CD14-positive monocyte (primary cell): ENCODE results near the gene HDAC7. TPM values are rescaled to one million over a fixed set of nuclear protein-coding genes. Genes with fewer than 3 reads are reported as not detected.
A peak's percentile ranks its signal among the peaks of the same experiment; 100 is the strongest.

ENCODE experiments used
- DNase-seq, 3 donors: peaks; one replicate each; pipeline ENCODE4 v3.0.0-alpha.2; 2011 to 2022
- H2AFZ ChIP-seq: 2 replicates; pipeline ENCODE4 v1.6.0; 2012; ENCODE audit warnings: mild to moderate bottlenecking, low read depth, low read length, inconsistent platforms; ENCODE audit not compliant: insufficient read depth, poor library complexity, severe bottlenecking
- H3K27ac ChIP-seq, 2 donors: 1 replicate in 1 of 2; 2 replicates in 1 of 2; pipeline ENCODE4 v1.5.1; 2012 to 2013; ENCODE audit warnings: low read length in 2 of 2, control low read depth in 1 of 2, inconsistent platforms in 1 of 2, low read depth in 1 of 2, mild to moderate bottlenecking in 1 of 2
- H3K27me3 ChIP-seq, 2 donors: one replicate each; pipeline versions ENCODE4 v1.6.0 to v1.6.1; 2011 to 2013; ENCODE audit warnings: low read length in 2 of 2; ENCODE audit not compliant: control insufficient read depth in 2 of 2, insufficient read depth in 2 of 2
- H3K36me3 ChIP-seq, 2 donors: replicated peaks in 1 of 2; 1 replicate in 1 of 2; 2 replicates in 1 of 2; pipeline versions ENCODE4 v1.5.1 to v1.6.1; 2012 to 2013; ENCODE audit warnings: low read length in 2 of 2, control low read depth in 1 of 2, inconsistent platforms in 1 of 2, mild to moderate bottlenecking in 1 of 2; ENCODE audit not compliant: insufficient read depth in 2 of 2, control insufficient read depth in 1 of 2
- H3K4me1 ChIP-seq, 2 donors: 1 replicate in 1 of 2; 2 replicates in 1 of 2; pipeline versions ENCODE4 v1.5.1 to v1.6.1; 2012 to 2013; ENCODE audit warnings: low read length in 2 of 2, control low read depth in 1 of 2, inconsistent platforms in 1 of 2, mild to moderate bottlenecking in 1 of 2, moderate library complexity in 1 of 2; ENCODE audit not compliant: insufficient read depth in 2 of 2, control insufficient read depth in 1 of 2
- H3K4me2 ChIP-seq: replicated peaks from 2 replicates; pipeline ENCODE3; 2012; ENCODE audit warnings: low read length, moderate library complexity, mild to moderate bottlenecking; ENCODE audit not compliant: poor library complexity, severe bottlenecking; ENCODE audit errors: extremely low read depth
- H3K4me3 ChIP-seq, 3 experiments: fragments of 200-600 bp in 1 of 3; sonication (generic) in 1 of 3; replicated peaks in 1 of 3; 1 replicate in 2 of 3; 2 replicates in 1 of 3; pipeline ENCODE4 v1.5.1; 2011 to 2013; ENCODE audit warnings: low read length in 3 of 3, mild to moderate bottlenecking in 3 of 3, control low read depth in 2 of 3, low read depth in 2 of 3, inconsistent platforms in 1 of 3, moderate library complexity in 1 of 3
- H3K79me2 ChIP-seq: 2 replicates; pipeline ENCODE4 v1.6.0; 2012; ENCODE audit warnings: mild to moderate bottlenecking, control low read depth, inconsistent platforms, low read length, moderate library complexity; ENCODE audit not compliant: insufficient read depth
- H3K9ac ChIP-seq: 2 replicates; pipeline ENCODE4 v1.6.0; 2017; ENCODE audit warnings: low read length, mild to moderate bottlenecking; ENCODE audit not compliant: insufficient read depth, poor library complexity, severe bottlenecking
- H3K9me3 ChIP-seq, 2 donors: replicated peaks in 1 of 2; 1 replicate in 1 of 2; 2 replicates in 1 of 2; pipeline versions ENCODE4 v1.5.1 to v1.6.1; 2012 to 2013; ENCODE audit warnings: low read length in 2 of 2, control low read depth in 1 of 2; ENCODE audit not compliant: control insufficient read depth in 1 of 2, insufficient read depth in 1 of 2
- H4K20me1 ChIP-seq: 2 replicates; pipeline ENCODE4 v1.6.0; 2012; ENCODE audit warnings: mild to moderate bottlenecking, low read length, control low read depth, moderate library complexity; ENCODE audit not compliant: insufficient read depth
- H3K27ac Mint-ChIP-seq, 7 donors: one replicate each; pipeline ENCODE4 v1.8.0; 2020; ENCODE audit warnings: mild to moderate bottlenecking in 7 of 7, mixed read lengths in 7 of 7, moderate library complexity in 6 of 7, inconsistent platforms in 2 of 7
- H3K27me3 Mint-ChIP-seq, 3 donors: one replicate each; pipeline ENCODE4 v1.8.0; 2021 to 2022; ENCODE audit warnings: low read depth in 3 of 3, mild to moderate bottlenecking in 3 of 3, mixed read lengths in 3 of 3, moderate library complexity in 3 of 3, inconsistent platforms in 1 of 3
- H3K36me3 Mint-ChIP-seq, 2 donors: one replicate each; pipeline ENCODE4 v1.8.0; 2020; ENCODE audit warnings: mixed read lengths in 2 of 2, inconsistent platforms in 1 of 2, mild to moderate bottlenecking in 1 of 2
- H3K4me1 Mint-ChIP-seq: one replicate; pipeline ENCODE4 v1.8.0; 2020; ENCODE audit warnings: mild to moderate bottlenecking, mixed read lengths
- H3K4me3 Mint-ChIP-seq, 2 donors: one replicate each; pipeline ENCODE4 v1.8.0; 2020; ENCODE audit warnings: mild to moderate bottlenecking in 2 of 2, mixed read lengths in 2 of 2, moderate library complexity in 1 of 2
- H3K9me3 Mint-ChIP-seq, 7 donors: one replicate each; pipeline ENCODE4 v1.8.0; 2020 to 2022; ENCODE audit warnings: mixed read lengths in 7 of 7, mild to moderate bottlenecking in 6 of 7, moderate library complexity in 6 of 7, inconsistent platforms in 2 of 7
- WGBS: methylation state at CpG from one replicate; pipeline ENCODE4 v1.1.5; 2013; ENCODE audit warnings: missing lambda C conversion rate; ENCODE audit not compliant: insufficient coverage; 5-methylcytosine and 5-hydroxymethylcytosine counted together
- intact Hi-C, 2 donors: fragments of 100-400 bp; cut with micrococcal nuclease; formaldehyde crosslinking; loops; one replicate each; pipeline versions ENCODE4 v1.15.0 to v1.15.1; 2023
- polyA plus RNA-seq, 3 donors: library from polyadenylated mRNA; depleted of rRNA in 1 of 3; unstranded in 2 of 3; stranded (reverse) in 1 of 3; fragments of 300-500 nt in 2 of 3; fragments of >200 nt in 1 of 3; fragmentation: Illumina TruSeq in 2 of 3; gene quantifications; 1 replicate in 2 of 3; 2 replicates in 1 of 3; pipeline ENCODE4 v1.2.3, GENCODE V29; 2012 to 2021
- TF ChIP-seq, protein P1 (sequence below): fragments of 200-600 bp; IDR thresholded peaks from one replicate; pipeline ENCODE4 v1.8.0; 2022; ENCODE audit warnings: antibody characterized with exemption, mild to moderate bottlenecking

Gene HDAC7
- polyA plus RNA-seq, 3 donors: 5.9 to 79.2 (median 8.4) TPM

DNA sequence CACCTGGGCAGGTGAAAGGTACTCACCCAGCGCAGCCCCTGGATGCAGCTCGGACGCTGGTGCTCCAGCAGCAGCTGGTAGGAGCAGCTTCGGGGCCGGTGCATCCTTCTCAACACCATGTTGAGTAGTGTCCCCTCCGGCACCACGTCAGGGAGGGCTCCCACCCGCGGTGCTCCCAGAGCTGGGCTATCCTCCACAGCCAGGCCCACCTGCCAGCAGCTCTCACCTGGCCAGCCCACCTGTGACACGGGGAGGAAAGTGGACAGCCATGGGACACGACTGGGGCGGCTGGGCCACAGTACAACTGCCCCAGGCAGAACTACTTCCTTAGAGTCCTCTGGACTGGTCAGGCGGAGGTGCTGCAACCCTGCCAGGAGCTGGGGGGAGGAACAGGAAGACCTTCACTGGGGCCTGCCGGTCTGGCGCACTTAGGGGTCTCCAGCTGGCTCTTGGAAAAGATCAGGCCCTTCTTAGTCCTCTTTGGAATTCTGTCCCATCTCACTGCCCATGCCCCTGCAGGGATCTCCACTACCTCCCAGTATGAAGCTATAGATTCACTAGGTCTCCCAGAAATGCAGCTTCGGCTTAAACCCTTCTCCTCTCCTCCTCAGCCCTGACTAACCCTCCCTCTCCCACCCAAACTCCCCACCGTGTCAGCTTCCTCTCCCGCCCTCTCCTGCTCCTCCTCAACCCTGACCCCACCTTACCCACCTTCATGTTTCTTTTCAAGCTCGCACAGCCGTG is 61.7 kb downstream of the HDAC7 start:
- peak overlapping the region in 1 of 2 donors; percentile 91 for H3K27ac ChIP-seq
- peak in 2 of 3 donors; percentile 45 to 49 for DNase-seq
- Mint-ChIP-seq H3K4me3 (peak overlapping the region; percentile 80 to 84), H3K36me3 (no peaks in the 10 kb centered on the region), H3K9me3 (no peaks in the 10 kb centered on the region), H3K27me3 (peaks cover 9 to 21% (median 17%) of the 10 kb centered on the region in 3 donors), H3K4me1 (peaks cover 31% of the 10 kb centered on the region), H3K27ac (peak overlapping the region in 5 of 7 donors; percentile 6 to 84 (median 30))
- intact Hi-C loops: loop anchor here in 1 of 2 donors (2.0 kb wide), 1 partner anchor 21 kb away; no protein-coding TSS in a partner anchor
- H3K79me2 ChIP-seq: no peaks in the 10 kb centered on the region
- no peaks in the 10 kb centered on the region for H3K36me3 ChIP-seq
- peak overlapping the region; percentile 91 for H2AFZ ChIP-seq
- no peaks in the 10 kb centered on the region for H3K9me3 ChIP-seq
- peak overlapping the region; percentile 95 for H3K4me2 ChIP-seq
- peaks cover 21 to 39% of the 10 kb centered on the region in 2 donors for H3K4me1 ChIP-seq
- peak overlapping the region; percentile 71 for H3K9ac ChIP-seq
- peak overlapping the region; percentile 60 to 82 (median 61) for H3K4me3 ChIP-seq
- H4K20me1 ChIP-seq: no peaks in the 10 kb centered on the region
- TF ChIP-seq, protein P1, sequence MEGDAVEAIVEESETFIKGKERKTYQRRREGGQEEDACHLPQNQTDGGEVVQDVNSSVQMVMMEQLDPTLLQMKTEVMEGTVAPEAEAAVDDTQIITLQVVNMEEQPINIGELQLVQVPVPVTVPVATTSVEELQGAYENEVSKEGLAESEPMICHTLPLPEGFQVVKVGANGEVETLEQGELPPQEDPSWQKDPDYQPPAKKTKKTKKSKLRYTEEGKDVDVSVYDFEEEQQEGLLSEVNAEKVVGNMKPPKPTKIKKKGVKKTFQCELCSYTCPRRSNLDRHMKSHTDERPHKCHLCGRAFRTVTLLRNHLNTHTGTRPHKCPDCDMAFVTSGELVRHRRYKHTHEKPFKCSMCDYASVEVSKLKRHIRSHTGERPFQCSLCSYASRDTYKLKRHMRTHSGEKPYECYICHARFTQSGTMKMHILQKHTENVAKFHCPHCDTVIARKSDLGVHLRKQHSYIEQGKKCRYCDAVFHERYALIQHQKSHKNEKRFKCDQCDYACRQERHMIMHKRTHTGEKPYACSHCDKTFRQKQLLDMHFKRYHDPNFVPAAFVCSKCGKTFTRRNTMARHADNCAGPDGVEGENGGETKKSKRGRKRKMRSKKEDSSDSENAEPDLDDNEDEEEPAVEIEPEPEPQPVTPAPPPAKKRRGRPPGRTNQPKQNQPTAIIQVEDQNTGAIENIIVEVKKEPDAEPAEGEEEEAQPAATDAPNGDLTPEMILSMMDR: no peak
- H3K27me3 ChIP-seq: no peaks in the 10 kb centered on the region
- WGBS: 26% methylated on average over 18 of the region's 20 CpGs

DNA sequence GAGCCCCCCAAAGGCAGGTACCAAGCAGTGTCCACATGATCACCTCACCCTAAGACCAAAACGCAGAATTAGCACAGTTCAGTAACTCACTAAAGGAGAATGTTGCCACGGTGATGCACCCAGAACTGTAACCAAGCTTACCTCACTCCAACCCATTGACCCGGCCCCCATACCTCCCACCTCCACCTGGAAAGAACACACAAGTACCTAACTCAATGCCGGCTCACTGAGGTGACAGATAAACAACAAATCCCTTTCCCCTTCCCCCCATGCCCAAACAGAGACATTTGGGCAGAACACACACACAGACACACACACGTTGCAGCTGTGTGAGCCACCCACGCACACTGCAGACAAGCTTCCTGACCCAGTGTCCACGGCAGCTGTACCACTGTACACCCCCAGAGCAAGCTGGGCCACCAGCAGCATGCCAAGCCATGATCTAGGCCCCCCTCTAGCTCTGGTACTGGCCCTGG is 62.3 kb downstream of the HDAC7 start:
- Histone ChIP-seq H3K9ac (no peak overlapping the region), H3K9me3 (no peaks in the 10 kb centered on the region), H4K20me1 (no peaks in the 10 kb centered on the region), H3K4me3 (peak overlapping the region in 1 of 3 experiments; percentile 82), H2AFZ (peak overlapping the region; percentile 91), H3K4me2 (peak overlapping the region; percentile 95), H3K27me3 (no peaks in the 10 kb centered on the region), H3K27ac (no peak overlapping the region), H3K4me1 (peaks cover 21 to 39% of the 10 kb centered on the region in 2 donors), H3K79me2 (no peaks in the 10 kb centered on the region), H3K36me3 (no peaks in the 10 kb centered on the region)
- TF ChIP-seq, protein P1: no peak
- Mint-ChIP-seq H3K9me3 (no peaks in the 10 kb centered on the region), H3K36me3 (no peaks in the 10 kb centered on the region), H3K27me3 (peaks cover 7 to 21% (median 17%) of the 10 kb centered on the region in 3 donors), H3K27ac (no peak overlapping the region), H3K4me3 (peak overlapping the region in 1 of 2 donors; percentile 13), H3K4me1 (peaks cover 31% of the 10 kb centered on the region)
- 74% methylated on average over 7 of the region's 7 CpGs for WGBS
- intact Hi-C loops: no loop called here
- no peak for DNase-seq
